ENCODE data around the gene ZZZ3. TPM values are rescaled to one million over a fixed set of nuclear protein-coding genes. Genes with fewer than 3 reads are reported as not detected.
A peak's percentile ranks its signal among the peaks of the same experiment; 100 is the strongest.
"Not testable (repeated sequence)": the region's sequence is repeated elsewhere in the genome, so short reads cannot be mapped to it uniquely, and the experiment has no call there.

ZZZ3 gene
- total RNA-seq, 1 donor from 2014 or later = 106 TPM

DNA sequence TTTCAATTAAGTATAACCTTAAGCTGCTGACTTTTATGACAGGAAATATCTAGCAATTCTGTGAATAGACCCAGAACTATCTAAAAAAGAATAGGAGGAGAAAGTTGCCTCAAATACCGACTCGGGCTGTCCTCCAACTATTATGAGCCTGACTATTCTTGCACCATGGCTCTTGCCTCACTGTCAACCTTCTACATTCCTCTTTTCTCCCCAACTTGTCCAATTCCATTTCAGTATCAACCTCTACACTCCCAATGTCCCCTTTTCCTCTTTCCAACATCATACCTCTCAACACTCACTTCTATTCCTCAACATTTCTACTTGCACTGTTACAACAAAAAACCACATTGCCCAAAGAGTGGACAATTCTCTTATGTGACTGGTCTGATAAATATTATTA is 2.3 kb downstream of the ZZZ3 start:
- Histone ChIP-seq H3K4me3 (peak overlapping the region; percentile 72), H3K9ac (no peak overlapping the region), H3K9me3 (ENCODE audit: low read depth) (no peaks in the 10 kb centered on the region), H3K27ac (no peak overlapping the region), H3K4me1 (peaks cover 21% of the 10 kb centered on the region), H3K79me2 (ENCODE audit: low read depth) (peaks cover 86% of the 10 kb centered on the region), H3K27me3 (no peaks in the 10 kb centered on the region), H2AFZ (replicated peaks) (no peak overlapping the region), H3F3A (ENCODE audit: low read depth) (peaks cover 25% of the 10 kb centered on the region), H4K20me1 (ENCODE audit: low read depth) (peaks cover 67% of the 10 kb centered on the region), H3K4me2 (peak overlapping the region; percentile 78), H3K36me3 (no peaks in the 10 kb centered on the region)
- DNase-seq (ENCODE audit: low spot score) = no peak
- Mint-ChIP-seq H3K4me3 (no peak overlapping the region), H3K9me3 (no peaks in the 10 kb centered on the region), H3K27ac (no peak overlapping the region), H3K36me3 (no peaks in the 10 kb centered on the region), H3K27me3 (ENCODE audit: insufficient read depth, low read depth) (peaks cover 4% of the 10 kb centered on the region), H3K4me1 (peaks cover 26% of the 10 kb centered on the region)
- TF ChIP-seq EZH2phosphoT487 (IDR thresholded peaks at IDR 0.05) (no peak), EZH2 (IDR thresholded peaks at IDR 0.05) (no peak)
- TF ChIP-seq, protein P1, sequence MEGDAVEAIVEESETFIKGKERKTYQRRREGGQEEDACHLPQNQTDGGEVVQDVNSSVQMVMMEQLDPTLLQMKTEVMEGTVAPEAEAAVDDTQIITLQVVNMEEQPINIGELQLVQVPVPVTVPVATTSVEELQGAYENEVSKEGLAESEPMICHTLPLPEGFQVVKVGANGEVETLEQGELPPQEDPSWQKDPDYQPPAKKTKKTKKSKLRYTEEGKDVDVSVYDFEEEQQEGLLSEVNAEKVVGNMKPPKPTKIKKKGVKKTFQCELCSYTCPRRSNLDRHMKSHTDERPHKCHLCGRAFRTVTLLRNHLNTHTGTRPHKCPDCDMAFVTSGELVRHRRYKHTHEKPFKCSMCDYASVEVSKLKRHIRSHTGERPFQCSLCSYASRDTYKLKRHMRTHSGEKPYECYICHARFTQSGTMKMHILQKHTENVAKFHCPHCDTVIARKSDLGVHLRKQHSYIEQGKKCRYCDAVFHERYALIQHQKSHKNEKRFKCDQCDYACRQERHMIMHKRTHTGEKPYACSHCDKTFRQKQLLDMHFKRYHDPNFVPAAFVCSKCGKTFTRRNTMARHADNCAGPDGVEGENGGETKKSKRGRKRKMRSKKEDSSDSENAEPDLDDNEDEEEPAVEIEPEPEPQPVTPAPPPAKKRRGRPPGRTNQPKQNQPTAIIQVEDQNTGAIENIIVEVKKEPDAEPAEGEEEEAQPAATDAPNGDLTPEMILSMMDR (IDR thresholded peaks at IDR 0.05) = no peak

DNA sequence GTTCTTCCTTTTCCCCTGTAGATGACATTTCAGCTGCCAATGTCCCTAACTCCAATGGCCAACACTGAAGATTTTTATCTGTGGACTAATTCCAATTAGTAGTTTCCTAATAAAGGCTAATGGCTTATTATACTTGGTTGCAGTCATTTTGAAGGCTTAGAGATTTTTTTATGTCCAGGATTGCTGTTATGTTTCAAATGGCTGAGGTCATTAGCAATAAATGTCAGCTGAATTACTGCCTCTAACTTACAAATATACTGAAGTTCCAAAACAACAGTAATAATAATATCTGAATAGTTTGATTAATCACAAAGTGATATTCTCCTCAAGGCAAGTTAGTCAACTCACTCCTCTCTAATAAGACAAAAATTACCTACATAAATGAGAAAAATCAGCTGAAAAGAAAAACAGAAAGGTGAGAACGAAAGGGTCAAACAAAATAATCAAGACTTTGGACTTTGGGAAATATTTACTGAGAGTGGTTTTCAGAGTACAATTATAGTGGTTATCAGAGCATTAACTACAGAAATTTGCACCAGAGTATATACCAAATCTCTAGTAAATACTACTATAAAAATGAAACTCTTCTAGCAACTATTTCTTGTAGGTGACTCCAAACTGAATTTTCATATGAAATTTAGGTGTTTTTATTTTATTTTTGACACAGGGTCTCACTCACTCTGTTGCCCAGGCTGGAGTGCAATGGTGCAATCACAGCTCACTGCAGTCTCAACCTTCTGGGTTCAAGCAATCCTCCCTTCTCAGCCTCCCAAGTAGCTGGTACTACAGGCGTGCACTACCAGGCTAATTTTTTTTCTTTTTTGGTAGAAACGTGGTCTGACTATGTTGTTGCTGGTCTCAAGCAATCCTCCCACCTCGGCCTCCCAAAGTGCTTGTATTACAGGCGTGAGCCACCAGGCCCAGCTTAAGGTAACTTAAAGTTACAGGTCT is 3.5 kb downstream of the ZZZ3 start:
- Mint-ChIP-seq H3K27ac (no peak overlapping the region), H3K9me3 (no peaks in the 10 kb centered on the region), H3K4me1 (peaks cover 14% of the 10 kb centered on the region), H3K4me3 (no peak overlapping the region), H3K36me3 (no peaks in the 10 kb centered on the region), H3K27me3 (ENCODE audit: insufficient read depth, low read depth) (peaks cover 4% of the 10 kb centered on the region)
- no peaks in the 10 kb centered on the region for H3K9me3 ChIP-seq (ENCODE audit: low read depth)
- H3F3A ChIP-seq (ENCODE audit: low read depth) = peaks cover 20% of the 10 kb centered on the region
- H2AFZ ChIP-seq (replicated peaks) = no peak overlapping the region
- H3K9ac ChIP-seq = no peak overlapping the region
- peaks cover 78% of the 10 kb centered on the region for H4K20me1 ChIP-seq (ENCODE audit: low read depth)
- TF ChIP-seq, protein P1 (IDR thresholded peaks at IDR 0.05) = no peak
- TF ChIP-seq EZH2 (IDR thresholded peaks at IDR 0.05) = no peak
- no peak for TF ChIP-seq EZH2phosphoT487 (IDR thresholded peaks at IDR 0.05)
- H3K79me2 ChIP-seq (ENCODE audit: low read depth) = peaks cover 86% of the 10 kb centered on the region
- H3K4me1 ChIP-seq = peaks cover 14% of the 10 kb centered on the region
- H3K4me2 ChIP-seq = no peak overlapping the region
- no peak overlapping the region for H3K4me3 ChIP-seq
- no peaks in the 10 kb centered on the region for H3K36me3 ChIP-seq
- no peaks in the 10 kb centered on the region for H3K27me3 ChIP-seq
- DNase-seq (ENCODE audit: low spot score) = no peak
- H3K27ac ChIP-seq = no peak overlapping the region

DNA sequence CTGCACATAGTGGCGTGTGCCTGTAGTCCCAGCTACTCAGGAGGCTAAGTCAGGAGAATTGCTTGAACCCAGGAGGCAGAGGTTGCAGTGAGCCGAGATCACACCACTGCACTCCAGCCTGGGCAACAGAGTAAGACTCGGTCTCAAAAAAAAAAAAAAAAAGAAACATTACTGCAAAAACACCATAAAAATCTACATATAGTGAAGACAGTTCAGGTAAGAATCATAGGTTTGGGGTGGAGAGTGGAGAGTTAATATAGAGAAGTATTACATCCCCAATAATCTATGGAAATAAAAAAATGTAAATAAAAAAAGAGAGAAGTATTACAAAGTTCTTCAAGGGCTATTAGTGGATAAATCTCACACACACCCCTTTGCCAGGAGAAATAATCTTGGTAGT is 7.7 kb downstream of the ZZZ3 start:
- H3K36me3 ChIP-seq; H3K9me3 Mint-ChIP-seq; H3F3A ChIP-seq (ENCODE audit: low read depth); H3K9me3 ChIP-seq (ENCODE audit: low read depth); H3K4me1 ChIP-seq; H3K4me2 ChIP-seq; H3K27ac ChIP-seq; H3K4me3 ChIP-seq; H2AFZ ChIP-seq (replicated peaks); DNase-seq (ENCODE audit: low spot score); H3K9ac ChIP-seq; H3K4me3 Mint-ChIP-seq; H3K36me3 Mint-ChIP-seq; H3K27ac Mint-ChIP-seq; H3K4me1 Mint-ChIP-seq; H3K27me3 Mint-ChIP-seq (ENCODE audit: insufficient read depth, low read depth); H3K27me3 ChIP-seq: not testable (repeated sequence)
- peaks cover 100% of the 10 kb centered on the region for H3K79me2 ChIP-seq (ENCODE audit: low read depth)
- peaks cover 96% of the 10 kb centered on the region for H4K20me1 ChIP-seq (ENCODE audit: low read depth)
